HepG2 (cell line): ENCODE measurements around the gene DIP2C. TPM values are rescaled to one million over a fixed set of nuclear protein-coding genes. Genes with fewer than 3 reads are reported as not detected.
"Not testable (repeated sequence)": the region's sequence is repeated elsewhere in the genome, so short reads cannot be mapped to it uniquely, and the experiment has no call there.

ENCODE experiments used
- ATAC-seq: fragments of 200-7000 bp; cut with Tn5 transposase; 3 replicates; pipeline ENCODE4 v1.9.1; 2020; ENCODE audit warnings: mild to moderate bottlenecking, moderate library complexity
- BruUV-seq: library from RNA; stranded (reverse); fragments of 400-500 nt; replicated peaks from 2 replicates; lab custom pipeline; 2021; lab: Mats Ljungman, UMichigan
- CTCF ChIA-PET: fragments of 300-600 bp; formaldehyde crosslinking; extraction: SDS; loops from one replicate; lab custom pipeline; 2021; ENCODE audit warnings: low total read pairs, inconsistent platforms, low intra/inter-chr PET ratio; lab: Yijun Ruan, JAX
- POLR2A ChIA-PET: fragments of 350-600 bp; sonication (Branson Sonifier 250); formaldehyde crosslinking; loops from one replicate; lab custom pipeline; 2020; ENCODE audit warnings: antibody characterized with exemption, inconsistent platforms; lab: Yijun Ruan, JAX
- DNase-seq: peaks from one replicate; pipeline ENCODE4 v3.0.0-alpha.2; 2015; ENCODE audit warnings: low spot score
- FAIRE-seq: peaks from 3 replicates; lab custom pipeline; 2011; peaks lifted over from hg19 to GRCh38; lab: Jason Lieb, UNC
- H2AFZ ChIP-seq: one replicate; pipeline ENCODE4 v1.6.1; 2011; ENCODE audit warnings: low read length, inconsistent platforms
- H3K27ac ChIP-seq: fragments of 300-600 bp; 3 replicates; pipeline ENCODE4 v1.8.0; 2011; ENCODE audit warnings: mixed run types, mild to moderate bottlenecking, mixed read lengths, low read length, inconsistent platforms; ENCODE audit not compliant: insufficient read depth; ENCODE audit errors: extremely low read length
- H3K27me3 ChIP-seq, 2 experiments: fragments of 200-600 bp in 1 of 2; 2 replicates in 1 of 2; 3 replicates in 1 of 2; pipeline versions ENCODE4 v1.6.0 to v1.8.0; 2011; ENCODE audit warnings: low read length in 2 of 2, mild to moderate bottlenecking in 2 of 2, moderate library complexity in 2 of 2, inconsistent platforms in 1 of 2; ENCODE audit not compliant: insufficient read depth in 2 of 2, control insufficient read depth in 1 of 2
- H3K36me3 ChIP-seq, 2 experiments: fragments of 200-600 bp in 1 of 2; replicated peaks in 1 of 2; 2 replicates in 1 of 2; 3 replicates in 1 of 2; pipeline versions ENCODE4 v1.5.1 to v1.8.0; 2011; ENCODE audit warnings: low read length in 2 of 2, inconsistent platforms in 1 of 2; ENCODE audit not compliant: insufficient read depth in 2 of 2, control insufficient read depth in 1 of 2
- H3K4me1 ChIP-seq: 2 replicates; pipeline ENCODE4 v1.5.1; 2012; ENCODE audit warnings: low read length, inconsistent platforms; ENCODE audit not compliant: insufficient read depth
- H3K4me2 ChIP-seq: 2 replicates; pipeline ENCODE4 v1.6.0; 2011; ENCODE audit warnings: low read depth, low read length, inconsistent platforms
- H3K4me3 ChIP-seq, 3 experiments: fragments of 200-600 bp in 1 of 3; sonication (generic), shearing (Covaris generic) in 1 of 3; replicated peaks in 1 of 3; 2 replicates each; pipeline ENCODE4 v1.5.1; 2011 to 2016; ENCODE audit warnings: low read length in 3 of 3, inconsistent platforms in 2 of 3, low read depth in 2 of 3, mild to moderate bottlenecking in 2 of 3, control low read depth in 1 of 3, mixed read lengths in 1 of 3; ENCODE audit not compliant: insufficient read depth in 1 of 3
- H3K79me2 ChIP-seq: one replicate; pipeline ENCODE4 v1.6.1; 2011; ENCODE audit warnings: low read length, inconsistent platforms; ENCODE audit not compliant: insufficient read depth
- H3K9ac ChIP-seq: 2 replicates; pipeline ENCODE4 v1.6.0; 2011; ENCODE audit warnings: mild to moderate bottlenecking, low read depth, low read length, inconsistent platforms; ENCODE audit not compliant: insufficient read depth
- H3K9me3 ChIP-seq: 2 replicates; pipeline ENCODE4 v1.5.1; 2012; ENCODE audit warnings: mild to moderate bottlenecking, low read length
- H4K20me1 ChIP-seq: 2 replicates; pipeline ENCODE4 v1.6.0; 2011; ENCODE audit warnings: inconsistent platforms, mild to moderate bottlenecking, low read length, moderate library complexity; ENCODE audit not compliant: insufficient read depth
- HNF1B ChIP-seq: sonication (generic); formaldehyde crosslinking; IDR thresholded peaks from 2 replicates; pipeline ENCODE4 v1.5.1; 2020; ENCODE audit warnings: mild to moderate bottlenecking, moderate library complexity, missing genetic modification reagents
- HOXA7 ChIP-seq: sonication (generic); formaldehyde crosslinking; IDR thresholded peaks from 2 replicates; pipeline ENCODE4 v1.8.1; 2022; ENCODE audit warnings: mild to moderate bottlenecking, missing genetic modification reagents, moderate library complexity
- NKX3-1 ChIP-seq: sonication (generic); formaldehyde crosslinking; IDR thresholded peaks from 2 replicates; pipeline ENCODE4 v1.5.0; 2020; ENCODE audit warnings: missing genetic modification reagents
- ZNF136 ChIP-seq: sonication (generic); formaldehyde crosslinking; IDR thresholded peaks from 2 replicates; pipeline ENCODE4 v1.8.1; 2022; ENCODE audit warnings: low read depth, mild to moderate bottlenecking, moderate library complexity, missing genetic modification reagents
- WGBS: methylation state at CpG from one replicate; pipeline ENCODE4 v1.1.6; 2017; ENCODE audit warnings: low lambda C conversion rate; 5-methylcytosine and 5-hydroxymethylcytosine counted together
- in situ Hi-C: cut with HindIII; loops from 2 replicates; pipeline ENCODE4 v1.10.0; 2017; ENCODE audit warnings: low pct_unique_long_range_greater_than_20kb; ENCODE audit not compliant: extremely low pct_ligation_motif_present
- intact Hi-C: fragments of 100-400 bp; cut with micrococcal nuclease; formaldehyde crosslinking; loops from one replicate; pipeline ENCODE4 v1.10.0; 2022; ENCODE audit not compliant: unreplicated experiment
- polyA plus RNA-seq, 8 experiments: library from polyadenylated mRNA; depleted of rRNA in 3 of 8; stranded (reverse) in 7 of 8; unstranded in 1 of 8; fragments of >200 nt; fragmentation: Illumina TruSeq in 4 of 8; extraction: Trizol in 4 of 8; gene quantifications; 2 replicates each; pipeline versions ENCODE4 v1.2.1 to v1.2.3, GENCODE V29; 2011 to 2016; ENCODE audit warnings: low read depth in 4 of 8, missing spikeins in 1 of 8, mixed read lengths in 1 of 8; ENCODE audit not compliant: insufficient read depth in 1 of 8
- total RNA-seq, 5 experiments: library from RNA; depleted of rRNA; stranded (reverse); fragments of >200 nt; fragmentation: Illumina TruSeq; extraction: Trizol; gene quantifications; 2 replicates each; pipeline ENCODE4 v1.2.3, GENCODE V29; 2016; ENCODE audit warnings: low read depth in 1 of 5
- TF ChIP-seq, protein P1 (sequence below): sonication (generic); formaldehyde crosslinking; IDR thresholded peaks from 2 replicates; pipeline ENCODE4 v1.4.0; 2020; ENCODE audit warnings: missing genetic modification reagents
- TF ChIP-seq, protein P2 (sequence below): sonication (generic); formaldehyde crosslinking; IDR thresholded peaks from 2 replicates; pipeline ENCODE4 v1.4.0; 2020; ENCODE audit warnings: missing genetic modification reagents

The DIP2C gene
- total and polyA plus RNA-seq, 2 of the 13 experiments (the other 11 are each of a cell fraction or from before 2014, with no cell fraction given), result 2.2 to 2.7 TPM

DNA sequence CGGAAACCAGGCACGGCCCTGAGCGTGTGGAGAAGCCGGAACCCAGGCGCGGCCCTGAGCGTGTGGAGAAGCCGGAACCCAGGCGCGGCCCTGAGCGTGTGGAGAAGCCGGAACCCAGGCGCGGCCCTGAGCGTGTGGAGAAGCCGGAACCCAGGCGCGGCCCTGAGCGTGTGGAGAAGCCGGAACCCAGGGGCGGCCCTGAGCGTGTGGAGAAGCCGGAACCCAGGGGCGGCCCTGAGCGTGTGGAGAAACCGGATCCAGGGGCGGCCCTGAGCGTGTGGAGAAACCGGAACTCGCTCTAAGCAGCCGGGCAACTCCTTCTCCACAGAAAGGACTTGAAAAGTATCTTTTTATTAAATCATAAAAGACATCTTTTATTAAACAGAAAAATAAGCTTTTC, 388.9 kb downstream of the DIP2C start:
- POLR2A ChIA-PET, H3K9ac ChIP-seq, H3K27me3 ChIP-seq, H3K4me3 ChIP-seq, H4K20me1 ChIP-seq, intact Hi-C loops, H3K79me2 ChIP-seq, H3K4me2 ChIP-seq, BruUV-seq, in situ Hi-C loops, H3K4me1 ChIP-seq, CTCF ChIA-PET, H3K27ac ChIP-seq, H3K9me3 ChIP-seq, ATAC-seq, FAIRE-seq, H2AFZ ChIP-seq, H3K36me3 ChIP-seq, DNase-seq: not testable (repeated sequence)
- WGBS, result 98% methylated on average over 31 of the region's 31 CpGs

GRCh38 chr10:299969-300368, 389.5 kb downstream of the DIP2C start:
- H4K20me1 ChIP-seq, result no peaks in the 10 kb centered on the region
- FAIRE-seq (no peak), DNase-seq (no peak), ATAC-seq (no peak)
- H3K79me2 ChIP-seq, result no peaks in the 10 kb centered on the region
- no peaks in the 10 kb centered on the region for H3K9me3 ChIP-seq
- no peak overlapping the region for H3K9ac ChIP-seq
- H3K4me2 ChIP-seq, result no peak overlapping the region
- ChIA-PET POLR2A (no interaction called here), CTCF (no interaction called here)
- no peaks in the 10 kb centered on the region for H3K36me3 ChIP-seq
- WGBS, result 94% methylated on average over 7 of the region's 7 CpGs
- in situ Hi-C loops, result no loop called here
- H3K27me3 ChIP-seq, result no peaks in the 10 kb centered on the region
- H2AFZ ChIP-seq, result no peak overlapping the region
- no peak overlapping the region for H3K27ac ChIP-seq
- no peak overlapping the region for H3K4me3 ChIP-seq
- BruUV-seq, result no TSS peak
- intact Hi-C loops, result no loop called here
- no peaks in the 10 kb centered on the region for H3K4me1 ChIP-seq
- no peak for TF ChIP-seq HOXA7
- no peak for TF ChIP-seq HNF1B (CRISPR knock-in tag)
- TF ChIP-seq, protein P1, sequence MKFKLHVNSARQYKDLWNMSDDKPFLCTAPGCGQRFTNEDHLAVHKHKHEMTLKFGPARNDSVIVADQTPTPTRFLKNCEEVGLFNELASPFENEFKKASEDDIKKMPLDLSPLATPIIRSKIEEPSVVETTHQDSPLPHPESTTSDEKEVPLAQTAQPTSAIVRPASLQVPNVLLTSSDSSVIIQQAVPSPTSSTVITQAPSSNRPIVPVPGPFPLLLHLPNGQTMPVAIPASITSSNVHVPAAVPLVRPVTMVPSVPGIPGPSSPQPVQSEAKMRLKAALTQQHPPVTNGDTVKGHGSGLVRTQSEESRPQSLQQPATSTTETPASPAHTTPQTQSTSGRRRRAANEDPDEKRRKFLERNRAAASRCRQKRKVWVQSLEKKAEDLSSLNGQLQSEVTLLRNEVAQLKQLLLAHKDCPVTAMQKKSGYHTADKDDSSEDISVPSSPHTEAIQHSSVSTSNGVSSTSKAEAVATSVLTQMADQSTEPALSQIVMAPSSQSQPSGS (CRISPR knock-in tag), result no peak
- TF ChIP-seq NKX3-1 (CRISPR knock-in tag), result no peak
- TF ChIP-seq, protein P2, sequence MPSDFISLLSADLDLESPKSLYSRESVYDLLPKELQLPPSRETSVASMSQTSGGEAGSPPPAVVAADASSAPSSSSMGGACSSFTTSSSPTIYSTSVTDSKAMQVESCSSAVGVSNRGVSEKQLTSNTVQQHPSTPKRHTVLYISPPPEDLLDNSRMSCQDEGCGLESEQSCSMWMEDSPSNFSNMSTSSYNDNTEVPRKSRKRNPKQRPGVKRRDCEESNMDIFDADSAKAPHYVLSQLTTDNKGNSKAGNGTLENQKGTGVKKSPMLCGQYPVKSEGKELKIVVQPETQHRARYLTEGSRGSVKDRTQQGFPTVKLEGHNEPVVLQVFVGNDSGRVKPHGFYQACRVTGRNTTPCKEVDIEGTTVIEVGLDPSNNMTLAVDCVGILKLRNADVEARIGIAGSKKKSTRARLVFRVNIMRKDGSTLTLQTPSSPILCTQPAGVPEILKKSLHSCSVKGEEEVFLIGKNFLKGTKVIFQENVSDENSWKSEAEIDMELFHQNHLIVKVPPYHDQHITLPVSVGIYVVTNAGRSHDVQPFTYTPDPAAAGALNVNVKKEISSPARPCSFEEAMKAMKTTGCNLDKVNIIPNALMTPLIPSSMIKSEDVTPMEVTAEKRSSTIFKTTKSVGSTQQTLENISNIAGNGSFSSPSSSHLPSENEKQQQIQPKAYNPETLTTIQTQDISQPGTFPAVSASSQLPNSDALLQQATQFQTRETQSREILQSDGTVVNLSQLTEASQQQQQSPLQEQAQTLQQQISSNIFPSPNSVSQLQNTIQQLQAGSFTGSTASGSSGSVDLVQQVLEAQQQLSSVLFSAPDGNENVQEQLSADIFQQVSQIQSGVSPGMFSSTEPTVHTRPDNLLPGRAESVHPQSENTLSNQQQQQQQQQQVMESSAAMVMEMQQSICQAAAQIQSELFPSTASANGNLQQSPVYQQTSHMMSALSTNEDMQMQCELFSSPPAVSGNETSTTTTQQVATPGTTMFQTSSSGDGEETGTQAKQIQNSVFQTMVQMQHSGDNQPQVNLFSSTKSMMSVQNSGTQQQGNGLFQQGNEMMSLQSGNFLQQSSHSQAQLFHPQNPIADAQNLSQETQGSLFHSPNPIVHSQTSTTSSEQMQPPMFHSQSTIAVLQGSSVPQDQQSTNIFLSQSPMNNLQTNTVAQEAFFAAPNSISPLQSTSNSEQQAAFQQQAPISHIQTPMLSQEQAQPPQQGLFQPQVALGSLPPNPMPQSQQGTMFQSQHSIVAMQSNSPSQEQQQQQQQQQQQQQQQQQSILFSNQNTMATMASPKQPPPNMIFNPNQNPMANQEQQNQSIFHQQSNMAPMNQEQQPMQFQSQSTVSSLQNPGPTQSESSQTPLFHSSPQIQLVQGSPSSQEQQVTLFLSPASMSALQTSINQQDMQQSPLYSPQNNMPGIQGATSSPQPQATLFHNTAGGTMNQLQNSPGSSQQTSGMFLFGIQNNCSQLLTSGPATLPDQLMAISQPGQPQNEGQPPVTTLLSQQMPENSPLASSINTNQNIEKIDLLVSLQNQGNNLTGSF (CRISPR knock-in tag), result no peak
- TF ChIP-seq ZNF136 (CRISPR knock-in tag), result no peak
